Activated T-helper 17 cell treated with anti-CD3 and anti-CD28 coated beads, Interleukin-2, amount 50 U/mL, for 72 hours (primary cell): Measurements from ENCODE around the gene APOC3. TPM values are rescaled to one million over a fixed set of nuclear protein-coding genes. Genes with fewer than 3 reads are reported as not detected.

ENCODE experiments used
- ATAC-seq: fragments of 150-1000 bp; cut with Tn5 transposase; replicated peaks from 2 replicates; pipeline ENCODE4 v1.10.0; 2021; ENCODE audit warnings: mild to moderate bottlenecking, moderate library complexity
- H3K27ac Mint-ChIP-seq: one replicate; pipeline ENCODE4 v1.8.0; 2022; ENCODE audit warnings: mixed read lengths
- H3K27me3 Mint-ChIP-seq: one replicate; pipeline ENCODE4 v1.8.0; 2022; ENCODE audit warnings: mixed read lengths
- H3K36me3 Mint-ChIP-seq: one replicate; pipeline ENCODE4 v1.8.0; 2022; ENCODE audit warnings: low read depth, mild to moderate bottlenecking, mixed read lengths
- H3K4me1 Mint-ChIP-seq: one replicate; pipeline ENCODE4 v1.8.0; 2022; ENCODE audit warnings: mixed read lengths
- H3K4me3 Mint-ChIP-seq: one replicate; pipeline ENCODE4 v1.8.0; 2022; ENCODE audit warnings: mild to moderate bottlenecking, mixed read lengths
- H3K9me3 Mint-ChIP-seq: one replicate; pipeline ENCODE4 v1.8.0; 2022; ENCODE audit warnings: mixed read lengths
- total RNA-seq, 2 donors: library from RNA; stranded (reverse); gene quantifications; one replicate each; pipeline ENCODE4 v1.2.3, GENCODE V29; 2022

APOC3 gene
- total RNA-seq, 2 donors from 2014 or later: not detected

- ATAC-seq: no peak
- Mint-ChIP-seq H3K4me1 (no peaks in the 10 kb centered on the region), H3K4me3 (no peak overlapping the region), H3K36me3 (no peaks in the 10 kb centered on the region), H3K9me3 (no peaks in the 10 kb centered on the region), H3K27ac (no peak overlapping the region), H3K27me3 (no peaks in the 10 kb centered on the region)
These were observed 10.7 kb upstream of the APOC3 start for GRCh38 chr11:116819049-116819448.

- Mint-ChIP-seq H3K9me3 (no peaks in the 10 kb centered on the region), H3K36me3 (no peaks in the 10 kb centered on the region), H3K4me1 (no peaks in the 10 kb centered on the region), H3K27me3 (no peaks in the 10 kb centered on the region), H3K4me3 (no peak overlapping the region), H3K27ac (no peak overlapping the region)
- ATAC-seq: no peak
These were observed 8.4 kb upstream of the APOC3 start for GRCh38 chr11:116821050-116821918.

DNA sequence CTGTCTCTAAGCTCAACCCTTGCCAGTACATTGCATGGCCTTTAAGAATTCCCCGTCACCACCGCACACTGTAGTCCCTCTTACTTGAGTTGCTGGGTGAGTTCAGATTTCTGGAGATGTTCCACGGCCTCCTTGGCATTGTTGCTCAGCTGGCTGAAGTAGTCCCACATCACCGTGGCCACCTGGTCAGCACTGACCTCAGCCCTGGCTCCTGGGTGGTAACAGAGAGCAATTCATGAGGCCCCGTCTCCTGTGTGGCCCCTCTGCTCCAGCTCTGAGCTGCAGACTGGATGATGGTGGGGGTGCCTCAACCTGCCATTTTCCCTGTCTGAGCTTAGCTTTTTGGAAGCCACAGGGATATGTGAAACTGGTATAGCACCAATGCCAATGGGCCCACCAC, 7.1 kb upstream of the APOC3 start:
- ATAC-seq: no peak
- Mint-ChIP-seq H3K9me3 (no peaks in the 10 kb centered on the region), H3K36me3 (no peaks in the 10 kb centered on the region), H3K27me3 (no peaks in the 10 kb centered on the region), H3K27ac (no peak overlapping the region), H3K4me1 (no peaks in the 10 kb centered on the region), H3K4me3 (no peak overlapping the region)

GRCh38 chr11:116823031-116823843, 6.5 kb upstream of the APOC3 start, which contains the start of gene APOA4:
Gene APOA4 (minus strand): TSS chr11:116823304. CDS start chr11:116823191, 113 bp downstream.
- H3K27ac Mint-ChIP-seq: no peak within 1 kb of the TSS
- ATAC-seq: no peak

GRCh38 chr11:116825434-116825833, 4.3 kb upstream of the APOC3 start:
- no peak overlapping the region for H3K4me3 Mint-ChIP-seq
- H3K9me3 Mint-ChIP-seq: no peaks in the 10 kb centered on the region
- H3K27me3 Mint-ChIP-seq: no peaks in the 10 kb centered on the region
- H3K36me3 Mint-ChIP-seq: no peaks in the 10 kb centered on the region
- no peaks in the 10 kb centered on the region for H3K4me1 Mint-ChIP-seq
- H3K27ac Mint-ChIP-seq: no peak overlapping the region
- ATAC-seq: no peak

More at GRCh38 chr11:116823031-116823843, 6.5 kb upstream of the APOC3 start, which contains the start of gene APOA4:
- H3K9me3 Mint-ChIP-seq: no peaks in the 10 kb centered on the region
- H3K4me3 Mint-ChIP-seq: no peak within 1 kb of the TSS
- H3K27me3 Mint-ChIP-seq: no peaks in the 10 kb centered on the region
- no peaks in the 10 kb centered on the region for H3K36me3 Mint-ChIP-seq
- no peaks in the 10 kb centered on the region for H3K4me1 Mint-ChIP-seq

GRCh38 chr11:116825854-116826750, 3.6 kb upstream of the APOC3 start:
- H3K36me3 Mint-ChIP-seq: no peaks in the 10 kb centered on the region
- no peaks in the 10 kb centered on the region for H3K4me1 Mint-ChIP-seq
- H3K27ac Mint-ChIP-seq: no peak overlapping the region
- ATAC-seq: no peak
- H3K4me3 Mint-ChIP-seq: no peak overlapping the region
- H3K9me3 Mint-ChIP-seq: no peaks in the 10 kb centered on the region
- no peaks in the 10 kb centered on the region for H3K27me3 Mint-ChIP-seq

- no peaks in the 10 kb centered on the region for H3K36me3 Mint-ChIP-seq
- H3K27me3 Mint-ChIP-seq: no peaks in the 10 kb centered on the region
- no peaks in the 10 kb centered on the region for H3K4me1 Mint-ChIP-seq
- no peak overlapping the region for H3K27ac Mint-ChIP-seq
- no peak overlapping the region for H3K4me3 Mint-ChIP-seq
- ATAC-seq: no peak
- no peaks in the 10 kb centered on the region for H3K9me3 Mint-ChIP-seq
These were observed 2.8 kb upstream of the APOC3 start for GRCh38 chr11:116826751-116827431.

- H3K27me3 Mint-ChIP-seq: no peaks in the 10 kb centered on the region
- no peaks in the 10 kb centered on the region for H3K4me1 Mint-ChIP-seq
- H3K9me3 Mint-ChIP-seq: no peaks in the 10 kb centered on the region
- no peak for ATAC-seq
- no peaks in the 10 kb centered on the region for H3K36me3 Mint-ChIP-seq
- H3K27ac Mint-ChIP-seq: no peak overlapping the region
- no peak overlapping the region for H3K4me3 Mint-ChIP-seq
These were observed 2.2 kb upstream of the APOC3 start for GRCh38 chr11:116827461-116827860.

DNA sequence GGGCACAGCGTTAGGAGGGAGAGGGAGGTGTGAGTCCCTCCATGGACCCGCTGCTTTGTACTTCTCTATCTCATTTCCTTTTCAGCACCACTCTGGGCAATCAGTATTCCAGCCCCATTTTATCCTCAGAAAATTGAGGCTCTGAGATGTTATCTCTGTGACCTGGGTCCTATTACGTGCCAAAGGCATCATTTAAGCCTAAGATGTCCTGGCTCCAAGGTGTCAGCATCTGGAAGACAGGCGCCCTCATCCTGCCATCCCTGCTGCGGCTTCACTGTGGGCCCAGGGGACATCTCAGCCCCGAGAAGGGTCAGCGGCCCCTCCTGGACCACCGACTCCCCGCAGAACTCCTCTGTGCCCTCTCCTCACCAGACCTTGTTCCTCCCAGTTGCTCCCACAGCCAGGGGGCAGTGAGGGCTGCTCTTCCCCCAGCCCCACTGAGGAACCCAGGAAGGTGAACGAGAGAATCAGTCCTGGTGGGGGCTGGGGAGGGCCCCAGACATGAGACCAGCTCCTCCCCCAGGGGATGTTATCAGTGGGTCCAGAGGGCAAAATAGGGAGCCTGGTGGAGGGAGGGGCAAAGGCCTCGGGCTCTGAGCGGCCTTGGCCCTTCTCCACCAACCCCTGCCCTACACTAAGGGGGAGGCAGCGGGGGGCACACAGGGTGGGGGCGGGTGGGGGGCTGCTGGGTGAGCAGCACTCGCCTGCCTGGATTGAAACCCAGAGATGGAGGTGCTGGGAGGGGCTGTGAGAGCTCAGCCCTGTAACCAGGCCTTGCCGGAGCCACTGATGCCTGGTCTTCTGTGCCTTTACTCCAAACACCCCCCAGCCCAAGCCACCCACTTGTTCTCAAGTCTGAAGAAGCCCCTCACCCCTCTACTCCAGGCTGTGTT, 829 bp upstream of the APOC3 start:
- Mint-ChIP-seq H3K4me1 (no peaks in the 10 kb centered on the region), H3K27ac (no peak overlapping the region), H3K9me3 (no peaks in the 10 kb centered on the region), H3K27me3 (no peaks in the 10 kb centered on the region), H3K4me3 (no peak overlapping the region), H3K36me3 (no peaks in the 10 kb centered on the region)
- ATAC-seq: no peak

DNA sequence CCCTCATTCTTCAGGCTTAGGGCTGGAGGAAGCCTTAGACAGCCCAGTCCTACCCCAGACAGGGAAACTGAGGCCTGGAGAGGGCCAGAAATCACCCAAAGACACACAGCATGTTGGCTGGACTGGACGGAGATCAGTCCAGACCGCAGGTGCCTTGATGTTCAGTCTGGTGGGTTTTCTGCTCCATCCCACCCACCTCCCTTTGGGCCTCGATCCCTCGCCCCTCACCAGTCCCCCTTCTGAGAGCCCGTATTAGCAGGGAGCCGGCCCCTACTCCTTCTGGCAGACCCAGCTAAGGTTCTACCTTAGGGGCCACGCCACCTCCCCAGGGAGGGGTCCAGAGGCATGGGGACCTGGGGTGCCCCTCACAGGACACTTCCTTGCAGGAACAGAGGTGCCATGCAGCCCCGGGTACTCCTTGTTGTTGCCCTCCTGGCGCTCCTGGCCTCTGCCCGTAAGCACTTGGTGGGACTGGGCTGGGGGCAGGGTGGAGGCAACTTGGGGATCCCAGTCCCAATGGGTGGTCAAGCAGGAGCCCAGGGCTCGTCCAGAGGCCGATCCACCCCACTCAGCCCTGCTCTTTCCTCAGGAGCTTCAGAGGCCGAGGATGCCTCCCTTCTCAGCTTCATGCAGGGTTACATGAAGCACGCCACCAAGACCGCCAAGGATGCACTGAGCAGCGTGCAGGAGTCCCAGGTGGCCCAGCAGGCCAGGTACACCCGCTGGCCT, 641 bp downstream of the APOC3 start:
- no peaks in the 10 kb centered on the region for H3K9me3 Mint-ChIP-seq
- no peak for ATAC-seq
- no peak overlapping the region for H3K4me3 Mint-ChIP-seq
- H3K27ac Mint-ChIP-seq: no peak overlapping the region
- no peaks in the 10 kb centered on the region for H3K27me3 Mint-ChIP-seq
- no peaks in the 10 kb centered on the region for H3K4me1 Mint-ChIP-seq
- no peaks in the 10 kb centered on the region for H3K36me3 Mint-ChIP-seq

DNA sequence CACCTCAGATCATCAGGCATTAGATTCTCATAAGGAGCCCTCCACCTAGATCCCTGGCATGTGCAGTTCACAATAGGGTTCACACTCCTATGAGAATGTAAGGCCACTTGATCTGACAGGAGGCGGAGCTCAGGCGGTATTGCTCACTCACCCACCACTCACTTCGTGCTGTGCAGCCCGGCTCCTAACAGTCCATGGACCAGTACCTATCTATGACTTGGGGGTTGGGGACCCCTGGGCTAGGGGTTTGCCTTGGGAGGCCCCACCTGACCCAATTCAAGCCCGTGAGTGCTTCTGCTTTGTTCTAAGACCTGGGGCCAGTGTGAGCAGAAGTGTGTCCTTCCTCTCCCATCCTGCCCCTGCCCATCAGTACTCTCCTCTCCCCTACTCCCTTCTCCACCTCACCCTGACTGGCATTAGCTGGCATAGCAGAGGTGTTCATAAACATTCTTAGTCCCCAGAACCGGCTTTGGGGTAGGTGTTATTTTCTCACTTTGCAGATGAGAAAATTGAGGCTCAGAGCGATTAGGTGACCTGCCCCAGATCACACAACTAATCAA, 2.2 kb downstream of the APOC3 start:
- Mint-ChIP-seq H3K36me3 (no peaks in the 10 kb centered on the region), H3K4me1 (no peaks in the 10 kb centered on the region), H3K9me3 (no peaks in the 10 kb centered on the region), H3K27ac (no peak overlapping the region), H3K4me3 (no peak overlapping the region), H3K27me3 (no peaks in the 10 kb centered on the region)
- no peak for ATAC-seq
